HL-60 (cell line): ENCODE data around the gene LRRC8E.
A peak's percentile ranks its signal among the peaks of the same experiment; 100 is the strongest.

Source experiments
- POLR2AphosphoS5 ChIP-seq: IDR thresholded peaks from 2 replicates; pipeline ENCODE4 v1.6.1; 2012; ENCODE audit warnings: low read depth
- TF ChIP-seq, protein P1 (sequence below): IDR thresholded peaks from one replicate; pipeline ENCODE4 v1.5.1; 2011; ENCODE audit warnings: low read length, control low read depth, inconsistent platforms; ENCODE audit not compliant: insufficient read depth

GRCh38 chr19:7917267-7918061, 29.2 kb downstream of the LRRC8E start:
- TF ChIP-seq, protein P1, sequence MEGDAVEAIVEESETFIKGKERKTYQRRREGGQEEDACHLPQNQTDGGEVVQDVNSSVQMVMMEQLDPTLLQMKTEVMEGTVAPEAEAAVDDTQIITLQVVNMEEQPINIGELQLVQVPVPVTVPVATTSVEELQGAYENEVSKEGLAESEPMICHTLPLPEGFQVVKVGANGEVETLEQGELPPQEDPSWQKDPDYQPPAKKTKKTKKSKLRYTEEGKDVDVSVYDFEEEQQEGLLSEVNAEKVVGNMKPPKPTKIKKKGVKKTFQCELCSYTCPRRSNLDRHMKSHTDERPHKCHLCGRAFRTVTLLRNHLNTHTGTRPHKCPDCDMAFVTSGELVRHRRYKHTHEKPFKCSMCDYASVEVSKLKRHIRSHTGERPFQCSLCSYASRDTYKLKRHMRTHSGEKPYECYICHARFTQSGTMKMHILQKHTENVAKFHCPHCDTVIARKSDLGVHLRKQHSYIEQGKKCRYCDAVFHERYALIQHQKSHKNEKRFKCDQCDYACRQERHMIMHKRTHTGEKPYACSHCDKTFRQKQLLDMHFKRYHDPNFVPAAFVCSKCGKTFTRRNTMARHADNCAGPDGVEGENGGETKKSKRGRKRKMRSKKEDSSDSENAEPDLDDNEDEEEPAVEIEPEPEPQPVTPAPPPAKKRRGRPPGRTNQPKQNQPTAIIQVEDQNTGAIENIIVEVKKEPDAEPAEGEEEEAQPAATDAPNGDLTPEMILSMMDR = peak; percentile 70
- TF ChIP-seq POLR2AphosphoS5 = no peak
